GM18519 (cell line): ENCODE results near the gene MBOAT2.
"Not testable (repeated sequence)": the region's sequence is repeated elsewhere in the genome, so short reads cannot be mapped to it uniquely, and the experiment has no call there.

Experiments used
- ATAC-seq: cut with Tn5 transposase; IDR thresholded peaks from one replicate; pipeline ENCODE4 v1.9.1; 2021; ENCODE audit warnings: mild to moderate bottlenecking, moderate library complexity; ENCODE audit not compliant: unreplicated experiment, low FRiP score

The MBOAT2 gene

GRCh38 chr2:8965216-8965969, 38.1 kb downstream of the MBOAT2 start:
- ATAC-seq = no peak

GRCh38 chr2:8962890-8963289, 40.6 kb downstream of the MBOAT2 start:
- no peak for ATAC-seq

GRCh38 chr2:8957628-8958027, 45.9 kb downstream of the MBOAT2 start:
- no peak for ATAC-seq

GRCh38 chr2:8956774-8957173, 46.7 kb downstream of the MBOAT2 start:
- ATAC-seq = no peak

- no peak for ATAC-seq
These were observed 48.5 kb downstream of the MBOAT2 start for GRCh38 chr2:8954990-8955389.

- no peak for ATAC-seq
These were observed 50.0 kb downstream of the MBOAT2 start for GRCh38 chr2:8953525-8953924.

GRCh38 chr2:8939486-8940114, 63.9 kb downstream of the MBOAT2 start:
- no peak for ATAC-seq

- no peak for ATAC-seq
These were observed 65.1 kb downstream of the MBOAT2 start for GRCh38 chr2:8938384-8938783.

GRCh38 chr2:8935982-8936381, 67.5 kb downstream of the MBOAT2 start:
- ATAC-seq = no peak

GRCh38 chr2:8934338-8934737, 69.1 kb downstream of the MBOAT2 start:
- no peak for ATAC-seq

- ATAC-seq = no peak
These were observed 70.8 kb downstream of the MBOAT2 start for GRCh38 chr2:8932702-8933101.

- ATAC-seq = not testable (repeated sequence)
These were observed 73.3 kb downstream of the MBOAT2 start for GRCh38 chr2:8930185-8930584.

- no peak for ATAC-seq
These were observed 74.4 kb downstream of the MBOAT2 start for GRCh38 chr2:8929128-8929527.

GRCh38 chr2:8927510-8928455, 75.7 kb downstream of the MBOAT2 start:
- no peak for ATAC-seq

- ATAC-seq = no peak
These were observed 77.1 kb downstream of the MBOAT2 start for GRCh38 chr2:8926356-8926755.

GRCh38 chr2:8925411-8925810, 78.1 kb downstream of the MBOAT2 start:
- ATAC-seq = no peak

- ATAC-seq = no peak
These were observed 80.3 kb downstream of the MBOAT2 start for GRCh38 chr2:8923183-8923582.

- ATAC-seq = no peak
These were observed 81.1 kb downstream of the MBOAT2 start for GRCh38 chr2:8922431-8922830.

GRCh38 chr2:8918412-8918811, 85.1 kb downstream of the MBOAT2 start:
- no peak for ATAC-seq

GRCh38 chr2:8915941-8916340, 87.5 kb downstream of the MBOAT2 start:
- no peak for ATAC-seq

- ATAC-seq = not testable (repeated sequence)
These were observed 89.7 kb downstream of the MBOAT2 start for GRCh38 chr2:8913767-8914166.
